Muscle of back (tissue), 13 donors: Measurements from ENCODE around the gene BCAS4. TPM values are rescaled to one million over a fixed set of nuclear protein-coding genes. Genes with fewer than 3 reads are reported as not detected.
A peak's percentile ranks its signal among the peaks of the same experiment; 100 is the strongest.
"Not testable (repeated sequence)": the region's sequence is repeated elsewhere in the genome, so short reads cannot be mapped to it uniquely, and the experiment has no call there.

Experiments used
- DNase-seq, 3 donors: peaks; one replicate each; pipeline versions ENCODE4 v3.0.0 to v3.0.0-alpha.2; 2013
- long read RNA-seq, 9 donors: transcript quantifications; one replicate each; lab custom pipeline, GENCODE V29; 2026
- polyA plus RNA-seq, 10 donors: library from polyadenylated mRNA; unstranded; fragments of 120-200 nt; gene quantifications; one replicate each; pipeline ENCODE4 v1.2.1, GENCODE V29; 2013; ENCODE audit not compliant: insufficient read length in 10 of 10

The BCAS4 gene, protein sequence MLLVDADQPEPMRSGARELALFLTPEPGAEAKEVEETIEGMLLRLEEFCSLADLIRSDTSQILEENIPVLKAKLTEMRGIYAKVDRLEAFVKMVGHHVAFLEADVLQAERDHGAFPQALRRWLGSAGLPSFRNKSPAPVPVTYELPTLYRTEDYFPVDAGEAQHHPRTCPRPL
- polyA plus RNA-seq = 1 to 10 TPM; 1.1 to 4.4 (median 3.1) TPM
- long read RNA-seq, donor 1, full-length matches to known transcripts = 2 of 2 reads
- long read RNA-seq, donor 1, partial matches to known transcripts = 0 of 2 reads
- long read RNA-seq, donor 1, other reads (novel, unspliced or antisense) = 0 of 2 reads
- long read RNA-seq, donor 2 = 0 reads
- long read RNA-seq, donor 3 = 0 reads
- long read RNA-seq, donor 4 = 0 reads
- long read RNA-seq, donor 5, full-length matches to known transcripts = 1 of 1 reads
- long read RNA-seq, donor 5, partial matches to known transcripts = 0 of 1 reads
- long read RNA-seq, donor 5, other reads (novel, unspliced or antisense) = 0 of 1 reads
- long read RNA-seq, donor 6, full-length matches to known transcripts = 2 of 2 reads
- long read RNA-seq, donor 6, partial matches to known transcripts = 0 of 2 reads
- long read RNA-seq, donor 6, other reads (novel, unspliced or antisense) = 0 of 2 reads
- long read RNA-seq, donor 7, full-length matches to known transcripts = 2 of 2 reads
- long read RNA-seq, donor 7, partial matches to known transcripts = 0 of 2 reads
- long read RNA-seq, donor 7, other reads (novel, unspliced or antisense) = 0 of 2 reads
- long read RNA-seq, donor 8, full-length matches to known transcripts = 1 of 1 reads
- long read RNA-seq, donor 8, partial matches to known transcripts = 0 of 1 reads
- long read RNA-seq, donor 8, other reads (novel, unspliced or antisense) = 0 of 1 reads
- long read RNA-seq, donor 9 = 0 reads

DNA sequence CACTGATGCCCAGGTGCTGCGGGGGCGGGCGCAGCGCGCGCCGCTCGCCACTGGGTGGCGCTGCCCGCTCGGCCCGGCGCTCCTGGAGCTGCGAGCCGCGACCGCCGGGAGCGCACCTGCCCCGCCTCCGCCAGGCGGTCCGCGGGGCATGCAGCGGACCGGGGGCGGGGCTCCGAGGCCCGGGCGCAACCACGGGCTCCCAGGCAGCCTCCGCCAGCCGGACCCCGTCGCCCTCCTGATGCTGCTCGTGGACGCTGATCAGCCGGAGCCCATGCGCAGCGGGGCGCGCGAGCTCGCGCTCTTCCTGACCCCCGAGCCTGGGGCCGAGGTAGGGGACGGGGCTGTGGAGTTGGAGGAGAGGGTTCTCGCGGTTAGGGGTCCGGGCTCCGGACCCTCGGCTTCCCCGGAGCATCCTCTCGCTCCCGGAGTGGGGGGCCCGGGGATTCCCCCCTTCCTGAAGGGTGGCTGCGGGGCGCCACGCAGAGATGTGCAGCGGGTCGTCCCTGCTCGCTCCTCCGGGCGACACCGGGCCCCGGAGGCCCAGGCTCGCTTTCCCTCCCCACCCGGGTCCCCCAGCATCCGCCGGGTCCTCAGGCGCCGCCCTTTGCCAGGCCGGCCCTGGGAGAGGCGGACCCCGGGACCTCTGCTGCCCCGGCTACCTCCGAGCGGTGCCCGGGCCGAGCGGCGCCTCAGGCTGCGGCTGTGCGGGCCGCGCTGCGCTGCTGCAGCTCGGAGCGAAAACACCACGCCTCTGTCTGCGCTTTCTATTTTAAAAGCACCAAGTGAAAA, at the start of gene BCAS4:
Gene BCAS4 (plus strand): TSS at position 216 of the 789 bp plus-strand sequence. CDS start 23 bp downstream, at position 239.
- DNase-seq = peak; percentile 76 to 90 (median 86)

DNA sequence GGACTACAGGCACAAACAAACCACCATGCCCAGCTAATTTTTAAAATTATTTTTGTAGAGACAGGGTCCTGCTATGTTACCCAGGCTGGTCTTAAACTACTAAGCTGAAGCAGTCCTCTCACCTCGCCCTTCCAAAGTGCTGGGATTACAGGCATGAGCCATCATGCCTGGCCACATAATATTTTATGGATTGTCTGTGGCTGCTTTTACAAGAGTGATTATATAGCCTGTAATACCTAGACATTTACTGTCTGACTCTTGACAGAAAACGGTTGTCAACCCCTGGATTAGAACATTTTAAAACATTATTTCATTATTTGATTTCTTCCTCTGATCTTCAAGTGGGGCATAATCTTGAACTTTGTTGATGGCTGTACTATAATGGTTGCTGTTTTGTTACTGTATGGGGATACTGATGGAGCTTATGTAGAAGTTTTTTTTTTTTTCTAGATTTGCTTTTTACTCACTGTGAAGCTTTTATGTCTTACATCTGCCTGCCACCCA, 49.2 kb upstream of the BCAS4 start:
- no peak for DNase-seq

DNA sequence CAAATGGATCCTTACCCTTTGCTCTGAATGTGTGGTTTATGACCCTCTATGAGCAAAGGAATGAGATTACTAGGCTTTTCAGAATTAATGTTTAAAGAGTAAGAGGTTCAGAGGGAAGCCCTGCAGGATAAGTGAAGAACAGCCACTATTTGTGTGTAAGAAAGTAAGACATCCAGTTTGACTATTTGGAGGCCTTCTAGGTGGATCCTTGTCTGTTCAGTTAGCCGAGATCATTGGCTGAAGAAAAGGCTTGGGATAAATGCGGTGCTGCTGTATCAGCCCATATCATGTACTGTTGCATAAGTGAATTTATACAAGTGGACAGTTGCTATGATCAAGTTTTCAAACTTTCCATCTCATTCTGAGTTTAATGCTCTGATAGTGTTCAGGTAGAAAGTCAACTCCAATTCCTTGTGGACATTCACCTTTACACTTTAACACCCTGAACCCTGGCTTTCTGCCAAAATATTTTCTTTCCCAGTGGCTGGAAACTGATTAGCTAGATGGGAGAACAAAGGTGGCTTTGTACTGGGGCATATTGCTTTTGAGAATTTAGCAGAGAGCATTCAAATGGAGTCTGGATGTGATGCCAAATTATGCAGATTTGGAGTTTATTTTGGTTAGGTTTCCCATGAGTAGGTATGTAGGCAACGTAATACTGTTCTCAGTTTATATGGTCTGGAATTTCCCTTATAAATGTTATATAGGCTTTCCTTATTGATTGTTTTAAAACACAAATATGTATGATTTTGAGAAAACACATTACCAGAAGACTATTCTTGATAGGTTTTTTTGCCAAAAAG, 48.5 kb upstream of the BCAS4 start:
- DNase-seq = no peak

DNA sequence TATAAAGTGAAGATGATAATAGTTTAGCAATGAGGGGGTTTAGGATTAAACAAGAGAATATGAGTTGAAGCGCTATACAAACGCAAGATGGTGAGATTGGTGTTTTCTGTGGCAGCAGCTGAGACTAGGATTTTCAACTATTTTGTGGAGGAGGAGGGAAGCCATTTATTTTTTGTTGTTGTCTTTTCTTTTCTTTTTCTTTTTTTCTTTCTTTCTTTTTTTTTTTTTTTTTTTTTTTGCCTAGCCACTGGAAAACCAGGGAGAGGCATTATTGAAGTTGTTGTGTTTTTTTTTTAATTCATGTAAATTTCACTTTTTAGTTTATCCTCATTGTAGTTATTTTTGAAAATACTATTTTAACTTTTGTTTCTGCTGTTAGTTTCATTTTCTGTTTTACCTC, 47.6 kb upstream of the BCAS4 start:
- DNase-seq = no peak

- no peak for DNase-seq
These were observed 44.7 kb upstream of the BCAS4 start for GRCh38 chr20:50750145-50750671.

- DNase-seq = no peak
These were observed 41.7 kb upstream of the BCAS4 start for GRCh38 chr20:50753152-50753551.

DNA sequence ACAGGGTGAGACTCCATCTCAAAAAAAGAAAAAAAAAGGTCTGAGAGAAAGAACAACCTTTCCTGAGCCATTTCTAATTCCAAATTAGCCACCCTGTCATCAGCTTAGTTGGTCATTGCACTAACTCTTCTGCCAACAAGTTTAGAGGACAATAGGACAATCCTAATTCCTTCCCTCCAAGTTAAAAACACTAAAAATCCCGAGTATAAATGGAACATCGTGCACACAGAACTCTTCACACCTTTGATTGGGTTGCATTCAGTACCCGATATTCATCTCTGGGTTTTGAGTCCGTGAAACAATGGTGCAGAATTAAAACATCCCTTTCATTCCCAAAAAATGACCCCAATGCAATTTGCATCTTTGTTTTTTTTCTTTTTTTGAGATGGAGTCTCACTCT, 40.4 kb upstream of the BCAS4 start:
- DNase-seq = no peak

- DNase-seq = no peak
These were observed 38.4 kb upstream of the BCAS4 start for GRCh38 chr20:50756447-50756846.

DNA sequence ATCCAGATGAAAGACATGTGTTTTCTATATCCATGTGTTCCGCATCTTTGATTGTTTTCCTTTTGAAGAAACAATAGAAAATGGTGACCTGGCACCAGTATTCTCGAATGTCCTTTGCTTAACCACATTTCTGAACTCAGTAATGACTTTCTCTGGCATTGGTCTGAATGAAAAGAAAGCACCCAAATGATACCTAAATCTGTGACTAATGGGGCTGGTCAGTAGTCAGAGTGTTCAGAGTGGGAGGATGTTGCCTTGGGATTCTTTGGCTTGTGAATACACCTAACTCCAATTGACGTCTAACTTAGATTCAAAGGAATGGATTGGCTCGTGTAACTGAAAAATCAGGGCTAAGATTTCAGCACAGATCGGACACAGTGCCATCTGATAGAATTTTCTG, 36.4 kb upstream of the BCAS4 start:
- DNase-seq = no peak

- no peak for DNase-seq
These were observed 35.9 kb upstream of the BCAS4 start for GRCh38 chr20:50758992-50759391.

GRCh38 chr20:50759678-50760077, 35.2 kb upstream of the BCAS4 start:
- DNase-seq = no peak

DNA sequence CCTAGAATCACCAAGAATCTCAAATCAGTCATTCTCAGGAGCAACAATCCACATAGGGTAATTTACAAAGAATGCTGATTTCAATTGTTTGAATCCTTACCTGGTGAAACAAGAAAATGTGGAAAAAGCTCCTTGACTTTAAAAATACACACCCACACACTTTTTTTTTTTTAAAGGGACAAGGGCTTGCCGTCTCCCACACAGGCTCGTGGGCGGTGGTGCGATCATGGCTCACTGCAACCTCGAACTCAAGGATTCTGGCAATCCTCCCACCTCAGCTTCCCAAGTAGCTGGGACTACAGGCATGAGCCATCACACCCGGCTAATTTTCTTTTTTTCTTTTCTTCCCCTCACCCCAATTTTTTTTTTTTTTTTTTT, 32.8 kb upstream of the BCAS4 start:
- no peak for DNase-seq

GRCh38 chr20:50762435-50763220, 32.2 kb upstream of the BCAS4 start:
- DNase-seq = peak; percentile 44 to 68 (median 56)

- not testable (repeated sequence) for DNase-seq
These were observed 31.1 kb upstream of the BCAS4 start for GRCh38 chr20:50763550-50764458.

DNA sequence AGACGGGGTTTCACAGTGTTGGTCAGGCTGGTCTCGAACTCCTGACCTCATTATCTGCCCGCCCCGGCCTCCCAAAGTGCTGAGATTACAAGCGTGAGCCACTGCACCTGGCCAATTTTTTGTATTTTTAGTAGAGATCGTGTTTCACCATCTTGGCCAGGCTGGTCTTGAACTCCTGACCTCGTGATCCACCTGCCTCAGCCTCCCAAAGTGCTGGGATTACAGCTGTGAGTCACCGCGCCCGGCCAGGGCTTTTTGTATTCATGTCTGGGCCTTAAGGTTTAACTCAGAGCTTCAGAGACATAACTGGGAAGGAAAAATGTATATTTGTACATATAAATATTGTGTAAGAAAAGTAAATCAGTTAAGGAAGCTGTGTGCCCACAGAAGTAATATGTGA, 29.6 kb upstream of the BCAS4 start:
- not testable (repeated sequence) for DNase-seq

DNA sequence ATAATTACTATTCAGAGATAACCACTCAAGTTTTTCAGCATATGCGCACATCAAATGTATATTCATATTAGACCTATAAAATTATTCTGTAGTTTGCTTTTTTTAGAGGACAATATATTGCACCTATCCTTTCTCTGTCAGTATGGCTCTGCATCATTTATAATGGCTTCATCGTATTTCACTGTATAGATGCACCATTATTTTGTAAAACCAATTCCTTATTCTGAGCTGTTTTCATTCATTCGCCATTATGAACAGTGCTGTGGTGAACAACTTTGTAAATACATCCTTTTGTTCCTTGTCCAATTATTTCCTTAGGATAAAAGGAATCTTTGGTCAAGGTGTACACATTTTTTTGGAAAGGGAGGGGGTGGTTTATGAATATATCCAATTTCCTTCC, 29.2 kb upstream of the BCAS4 start:
- DNase-seq = no peak

- DNase-seq = not testable (repeated sequence)
These were observed 27.7 kb upstream of the BCAS4 start for GRCh38 chr20:50766955-50767809.

- not testable (repeated sequence) for DNase-seq
These were observed 25.9 kb upstream of the BCAS4 start for GRCh38 chr20:50768991-50769390.
